Kidney epithelial cell (primary cell): Measurements from ENCODE around the gene WNT7B. TPM values are rescaled to one million over a fixed set of nuclear protein-coding genes. Genes with fewer than 3 reads are reported as not detected.
A peak's percentile ranks its signal among the peaks of the same experiment; 100 is the strongest.

ENCODE experiments used
- DNase-seq: peaks from one replicate; pipeline ENCODE4 v3.0.0-alpha.2; 2010; ENCODE audit warnings: low read depth
- H3K27me3 ChIP-seq: 2 replicates; pipeline ENCODE4 v1.6.0; 2011; ENCODE audit warnings: low read length; ENCODE audit not compliant: control insufficient read depth, insufficient read depth
- H3K36me3 ChIP-seq: 2 replicates; pipeline ENCODE4 v1.5.1; 2011; ENCODE audit warnings: low read length; ENCODE audit not compliant: control insufficient read depth, insufficient read depth
- H3K4me3 ChIP-seq: 2 replicates; pipeline ENCODE4 v1.5.1; 2011; ENCODE audit warnings: low read depth, mild to moderate bottlenecking, control low read depth, low read length
- CTCF ChIP-seq: IDR thresholded peaks from 2 replicates; pipeline ENCODE4 v1.5.1; 2011; ENCODE audit warnings: mild to moderate bottlenecking, moderate library complexity, low read length, control low read depth, inconsistent platforms; ENCODE audit not compliant: insufficient read depth, poor library complexity, severe bottlenecking
- total RNA-seq: library from RNA; depleted of rRNA; stranded (reverse); fragments of >200 nt; gene quantifications from 2 replicates; pipeline ENCODE4 v1.2.3, GENCODE V29; 2015

The WNT7B gene
- total RNA-seq, 1 donor from 2014 or later = 15.3 TPM

GRCh38 chr22:45978275-45978713, 1.3 kb upstream of the WNT7B start:
- no peak for TF ChIP-seq CTCF
- Histone ChIP-seq H3K4me3 (no peak overlapping the region), H3K36me3 (no peaks in the 10 kb centered on the region), H3K27me3 (peaks cover 9% of the 10 kb centered on the region)
- DNase-seq = no peak

GRCh38 chr22:45977551-45978274, 751 bp upstream of the WNT7B start:
- Histone ChIP-seq H3K4me3 (no peak overlapping the region), H3K27me3 (peaks cover 11% of the 10 kb centered on the region), H3K36me3 (no peaks in the 10 kb centered on the region)
- no peak for TF ChIP-seq CTCF
- no peak for DNase-seq

GRCh38 chr22:45976254-45977002, 534 bp downstream of the WNT7B start:
- no peak for TF ChIP-seq CTCF
- no peaks in the 10 kb centered on the region for H3K36me3 ChIP-seq
- H3K27me3 ChIP-seq = peaks cover 13% of the 10 kb centered on the region
- no peak for DNase-seq
- peak overlapping the region; percentile 50 for H3K4me3 ChIP-seq

GRCh38 chr22:45975164-45976161, 1.5 kb downstream of the WNT7B start:
- Histone ChIP-seq H3K36me3 (no peaks in the 10 kb centered on the region), H3K27me3 (peaks cover 13% of the 10 kb centered on the region), H3K4me3 (peak overlapping the region; percentile 50)
- TF ChIP-seq CTCF = no peak
- DNase-seq = no peak

GRCh38 chr22:45974498-45974897, 2.5 kb downstream of the WNT7B start:
- DNase-seq = no peak
- no peaks in the 10 kb centered on the region for H3K36me3 ChIP-seq
- H3K4me3 ChIP-seq = no peak overlapping the region
- TF ChIP-seq CTCF = no peak
- H3K27me3 ChIP-seq = peaks cover 13% of the 10 kb centered on the region
